Measurements from ENCODE around the gene PRDM2.

GRCh38 chr1:13662493-13662892, 37.5 kb upstream of the PRDM2 start:
- no peak for TF ChIP-seq CTCF (conservative IDR thresholded peaks at IDR 0.05 in 1 of 2, IDR thresholded peaks at IDR 0.05 in 1 of 2; ENCODE audit: low read depth in 1 of 2, low read length in 2 of 2)
- no peak for TF ChIP-seq EZH2 (IDR thresholded peaks at IDR 0.05; ENCODE audit: low read length, missing control alignments)
